ENCODE results near the gene CREBZF.
"Not testable (repeated sequence)": the region's sequence is repeated elsewhere in the genome, so short reads cannot be mapped to it uniquely, and the experiment has no call there.

- not testable (repeated sequence) for TF ChIP-seq PATZ1 (CRISPR knock-in tag; IDR thresholded peaks at IDR 0.05; ENCODE audit: borderline replicate concordance); POU6F1 (CRISPR knock-in tag; IDR thresholded peaks at IDR 0.05; ENCODE audit: borderline replicate concordance, low read depth); TOX (CRISPR knock-in tag; IDR thresholded peaks at IDR 0.05; ENCODE audit: borderline replicate concordance); CREB5 (CRISPR knock-in tag; IDR thresholded peaks at IDR 0.05; ENCODE audit: low read depth); ISL1 (CRISPR knock-in tag; IDR thresholded peaks at IDR 0.05); CSDC2 (CRISPR knock-in tag; IDR thresholded peaks at IDR 0.05); ZFP3 (CRISPR knock-in tag; IDR thresholded peaks at IDR 0.05); RARB (CRISPR knock-in tag; IDR thresholded peaks at IDR 0.05); SNAI2 (CRISPR knock-in tag; IDR thresholded peaks at IDR 0.05); GLIS3 (CRISPR knock-in tag; IDR thresholded peaks at IDR 0.05)
Measured at GRCh38 chr11:85654343-85654742, 10.6 kb downstream of the CREBZF start.

All from SK-N-SH treated with all-trans-retinoic acid at 6 μM for 48 hours (cell line).